ENCODE data around the gene KRTAP1-4. TPM values are rescaled to one million over a fixed set of nuclear protein-coding genes. Genes with fewer than 3 reads are reported as not detected.

Gene KRTAP1-4
- total RNA-seq, 4 donors from 2014 or later, result not detected

DNA sequence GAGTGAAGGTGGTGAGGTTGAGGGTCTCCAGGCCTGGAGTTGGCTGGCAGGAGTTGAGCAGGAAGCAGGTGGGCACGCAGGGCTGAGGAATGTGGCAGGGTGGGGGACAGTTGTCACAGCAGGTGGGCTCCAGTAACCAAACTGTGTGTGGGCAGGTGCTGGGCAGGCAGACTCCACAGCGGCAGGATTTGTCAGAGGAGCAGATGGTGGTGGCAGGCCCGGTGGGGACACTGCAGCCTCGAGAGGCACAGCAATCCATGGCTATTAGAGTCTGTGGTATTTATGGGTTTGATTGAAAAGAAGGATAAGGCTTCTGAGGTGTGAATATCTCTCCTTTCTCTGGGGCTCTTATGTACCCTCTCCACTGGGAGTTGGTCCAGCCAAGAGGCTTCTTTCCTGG is 36.2 kb downstream of the KRTAP1-4 start, which contains the start of gene KRTAP3-3:
Gene KRTAP3-3, minus strand, starts transcription at position 326 of the 400 bp plus-strand sequence. Its CDS starts 67 bp downstream, at position 259.
- no peak for DNase-seq
- Histone ChIP-seq H3K36me3 (no peaks in the 10 kb centered on the region), H3K27ac (no peak within 1 kb of the TSS), H3K27me3 (no peaks in the 10 kb centered on the region), H3K4me1 (no peaks in the 10 kb centered on the region), H3K4me3 (replicated peaks in 1 of 3) (no peak within 1 kb of the TSS), H3K9me3 (no peaks in the 10 kb centered on the region)
- 44 to 59% methylated on average over 4 of the region's 4 CpGs for WGBS, 2 donors
- TF ChIP-seq, protein P1, sequence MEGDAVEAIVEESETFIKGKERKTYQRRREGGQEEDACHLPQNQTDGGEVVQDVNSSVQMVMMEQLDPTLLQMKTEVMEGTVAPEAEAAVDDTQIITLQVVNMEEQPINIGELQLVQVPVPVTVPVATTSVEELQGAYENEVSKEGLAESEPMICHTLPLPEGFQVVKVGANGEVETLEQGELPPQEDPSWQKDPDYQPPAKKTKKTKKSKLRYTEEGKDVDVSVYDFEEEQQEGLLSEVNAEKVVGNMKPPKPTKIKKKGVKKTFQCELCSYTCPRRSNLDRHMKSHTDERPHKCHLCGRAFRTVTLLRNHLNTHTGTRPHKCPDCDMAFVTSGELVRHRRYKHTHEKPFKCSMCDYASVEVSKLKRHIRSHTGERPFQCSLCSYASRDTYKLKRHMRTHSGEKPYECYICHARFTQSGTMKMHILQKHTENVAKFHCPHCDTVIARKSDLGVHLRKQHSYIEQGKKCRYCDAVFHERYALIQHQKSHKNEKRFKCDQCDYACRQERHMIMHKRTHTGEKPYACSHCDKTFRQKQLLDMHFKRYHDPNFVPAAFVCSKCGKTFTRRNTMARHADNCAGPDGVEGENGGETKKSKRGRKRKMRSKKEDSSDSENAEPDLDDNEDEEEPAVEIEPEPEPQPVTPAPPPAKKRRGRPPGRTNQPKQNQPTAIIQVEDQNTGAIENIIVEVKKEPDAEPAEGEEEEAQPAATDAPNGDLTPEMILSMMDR (IDR thresholded peaks at IDR 0.05), result no peak
- TF ChIP-seq POLR2A (IDR thresholded peaks at IDR 0.05), result no peak
- intact Hi-C loops (cut with DNase I), result no loop called here

DNA sequence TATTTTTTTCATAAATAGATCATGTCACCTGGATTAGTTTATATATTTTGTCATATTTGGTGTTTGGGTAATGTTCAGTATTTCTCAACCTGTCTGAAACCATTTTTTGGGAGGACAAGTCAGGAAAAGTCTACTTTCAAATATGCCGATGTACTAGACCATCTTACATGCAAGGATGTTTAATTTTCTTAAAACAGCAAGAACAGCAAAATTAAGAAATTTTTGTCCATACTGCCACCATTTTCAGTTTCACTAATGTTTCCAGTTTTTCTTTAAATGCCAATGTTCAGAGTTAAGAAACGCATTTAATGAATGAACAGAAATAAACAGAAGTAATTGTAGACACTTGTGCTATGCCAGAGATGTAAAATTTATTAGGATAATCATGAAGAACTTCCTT is 36.9 kb downstream of the KRTAP1-4 start:
- intact Hi-C loops (cut with DNase I), result no loop called here
- Histone ChIP-seq H3K4me3 (replicated peaks in 1 of 3) (no peak overlapping the region), H3K36me3 (no peaks in the 10 kb centered on the region), H3K9me3 (no peaks in the 10 kb centered on the region), H3K27me3 (no peaks in the 10 kb centered on the region), H3K27ac (no peak overlapping the region), H3K4me1 (no peaks in the 10 kb centered on the region)
- no peak for DNase-seq
- WGBS, 2 donors, result 93 to 96% methylated on average over 2 of the region's 2 CpGs
- no peak for TF ChIP-seq POLR2A (IDR thresholded peaks at IDR 0.05)
- TF ChIP-seq, protein P1 (IDR thresholded peaks at IDR 0.05), result no peak

DNA sequence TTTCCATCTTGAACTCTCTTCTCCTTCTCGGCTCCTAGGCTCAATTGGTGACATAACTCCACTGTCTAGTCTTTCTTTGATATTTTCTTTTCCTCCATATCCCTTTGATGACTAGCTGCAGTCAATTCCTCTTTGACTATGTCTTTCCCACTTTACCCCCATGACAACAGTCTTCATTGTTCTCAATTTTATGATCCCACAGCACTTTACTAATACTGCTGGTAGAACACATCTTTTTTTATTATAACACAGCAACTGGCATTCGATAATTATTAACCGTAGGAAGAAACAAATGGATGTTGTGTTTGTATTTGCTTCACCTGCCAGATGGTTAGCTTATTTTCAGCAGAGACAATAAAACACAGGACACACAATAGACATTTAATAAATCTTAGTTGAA is 37.3 kb downstream of the KRTAP1-4 start:
- no peaks in the 10 kb centered on the region for H3K4me1 ChIP-seq
- no peak for TF ChIP-seq POLR2A (IDR thresholded peaks at IDR 0.05)
- TF ChIP-seq, protein P1 (IDR thresholded peaks at IDR 0.05), result no peak
- H3K4me3 ChIP-seq (replicated peaks in 1 of 3), result no peak overlapping the region
- no peak for DNase-seq
- WGBS, 2 donors, result 89 to 92% methylated on average over 3 of the region's 3 CpGs
- intact Hi-C loops (cut with DNase I), result no loop called here
- H3K27ac ChIP-seq, result no peak overlapping the region
- H3K9me3 ChIP-seq, result no peaks in the 10 kb centered on the region
- H3K27me3 ChIP-seq, result no peaks in the 10 kb centered on the region
- H3K36me3 ChIP-seq, result no peaks in the 10 kb centered on the region

DNA sequence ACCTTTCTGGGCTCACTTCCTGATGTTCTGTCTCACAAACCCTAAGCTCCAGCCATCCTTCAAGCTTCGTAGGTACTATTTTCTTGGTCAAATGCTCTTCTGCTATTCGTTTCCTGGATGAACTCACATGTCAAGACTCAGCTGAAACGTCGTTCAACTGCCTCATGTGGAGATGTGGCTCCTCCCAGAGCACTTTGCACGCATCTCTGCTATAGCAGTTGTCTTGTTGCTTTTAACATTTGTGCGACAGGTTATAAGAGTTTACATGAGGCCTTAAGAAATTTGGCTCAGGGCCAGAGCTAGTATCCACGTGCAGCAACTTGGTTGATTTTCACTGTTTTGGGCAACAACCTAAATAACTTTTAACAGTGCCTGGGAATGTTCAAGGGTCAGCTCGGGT is 43.1 kb downstream of the KRTAP1-4 start:
- intact Hi-C loops (cut with DNase I), result no loop called here
- no peak overlapping the region for H3K27ac ChIP-seq
- WGBS, 2 donors, result 47 to 48% methylated on average over 8 of the region's 8 CpGs
- H3K9me3 ChIP-seq, result no peaks in the 10 kb centered on the region
- H3K4me3 ChIP-seq (replicated peaks in 1 of 3), result no peak overlapping the region
- H3K36me3 ChIP-seq, result no peaks in the 10 kb centered on the region
- H3K27me3 ChIP-seq, result no peaks in the 10 kb centered on the region
- no peaks in the 10 kb centered on the region for H3K4me1 ChIP-seq
- no peak for TF ChIP-seq POLR2A (IDR thresholded peaks at IDR 0.05)
- TF ChIP-seq, protein P1 (IDR thresholded peaks at IDR 0.05), result no peak
- DNase-seq, result no peak

DNA sequence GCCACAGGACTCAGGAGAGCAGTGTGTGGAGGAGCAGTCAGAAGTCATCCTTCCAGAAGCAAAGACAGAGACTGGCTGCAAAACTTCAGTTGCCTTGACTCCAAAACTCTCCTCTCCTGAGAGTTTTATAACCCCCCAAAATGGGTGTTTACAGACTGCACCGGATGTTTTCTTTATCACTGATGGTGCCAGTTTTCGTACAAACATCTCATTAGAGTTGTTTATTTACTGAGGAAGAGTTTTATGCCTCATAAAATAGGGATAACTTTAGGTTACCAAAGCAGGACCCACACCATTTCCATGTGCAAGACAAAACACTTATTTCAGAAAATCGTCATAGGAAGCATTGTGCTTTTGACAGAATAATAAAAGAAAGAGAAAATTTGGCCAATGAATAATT is 45.8 kb downstream of the KRTAP1-4 start, which contains the start of gene KRT40:
Gene KRT40, minus strand, starts transcription at position 101 of the 400 bp plus-strand sequence. Its CDS starts 53 bp downstream, at position 48.
- Histone ChIP-seq H3K4me3 (replicated peaks in 1 of 3) (no peak within 1 kb of the TSS), H3K9me3 (no peaks in the 10 kb centered on the region), H3K4me1 (no peaks in the 10 kb centered on the region), H3K27ac (no peak within 1 kb of the TSS), H3K27me3 (no peaks in the 10 kb centered on the region), H3K36me3 (no peaks in the 10 kb centered on the region)
- WGBS, 2 donors, result 69 to 77% methylated on average over 3 of the region's 3 CpGs
- no peak for DNase-seq
- TF ChIP-seq, protein P1 (IDR thresholded peaks at IDR 0.05), result no peak
- TF ChIP-seq POLR2A (IDR thresholded peaks at IDR 0.05), result no peak
- intact Hi-C loops (cut with DNase I), result no loop called here
